ENCODE results near the gene VCP.

Gene VCP

GRCh38 chr9:35075358-35075757 lies 2.9 kb upstream of the VCP start:
- H3K27me3 ChIP-seq (replicated peaks in 2 of 5; ENCODE audit: control insufficient read depth in 4 of 5, insufficient read depth in 5 of 5, low read length in 4 of 5), result no peaks in the 10 kb centered on the region
- DNase-seq, result no peak
- ChIA-PET POLR2A (no interaction called here), CTCF (interaction anchor here (9.3 kb wide), 1 partner anchor 18 kb away, joined by 87 read pairs; no protein-coding TSS in a partner anchor)
- H3K36me3 ChIP-seq (ENCODE audit: control insufficient read depth in 4 of 4, insufficient read depth in 4 of 4, low read length in 3 of 4), result peaks cover 7 to 58% (median 24%) of the 10 kb centered on the region in 4 experiments
- peaks cover 16 to 36% (median 33%) of the 10 kb centered on the region in 4 experiments for H3K4me1 ChIP-seq (ENCODE audit: control extremely low read depth in 1 of 4, control insufficient read depth in 4 of 4, insufficient read depth in 4 of 4, low read length in 3 of 4)
- H3K4me3 ChIP-seq (ENCODE audit: control insufficient read depth in 1 of 7, extremely low read depth in 1 of 7, insufficient read depth in 4 of 7, low read depth in 2 of 7, low read length in 6 of 7), result no peak overlapping the region
- no CpG with 5 or more reads among the region's 4 CpGs for WGBS (ENCODE audit: insufficient coverage)
- no peak overlapping the region for H3K27ac ChIP-seq (ENCODE audit: insufficient read depth in 1 of 2, low read depth in 1 of 2, low read length in 2 of 2, poor library complexity in 1 of 2, severe bottlenecking in 2 of 2)
- no peaks in the 10 kb centered on the region for H3K9me3 ChIP-seq (ENCODE audit: control extremely low read depth in 1 of 5, control insufficient read depth in 4 of 5, insufficient read depth in 2 of 5, low read depth in 1 of 5, low read length in 4 of 5)

- peaks cover 21 to 40% (median 37%) of the 10 kb centered on the region in 4 experiments for H3K4me1 ChIP-seq (ENCODE audit: control extremely low read depth in 1 of 4, control insufficient read depth in 4 of 4, insufficient read depth in 4 of 4, low read length in 3 of 4)
- no peaks in the 10 kb centered on the region for H3K9me3 ChIP-seq (ENCODE audit: control extremely low read depth in 1 of 5, control insufficient read depth in 4 of 5, insufficient read depth in 2 of 5, low read depth in 1 of 5, low read length in 4 of 5)
- H3K36me3 ChIP-seq (ENCODE audit: control insufficient read depth in 4 of 4, insufficient read depth in 4 of 4, low read length in 3 of 4), result peaks cover 7 to 62% (median 24%) of the 10 kb centered on the region in 4 experiments
- no peak for DNase-seq
- H3K4me3 ChIP-seq (ENCODE audit: control insufficient read depth in 1 of 7, extremely low read depth in 1 of 7, insufficient read depth in 4 of 7, low read depth in 2 of 7, low read length in 6 of 7), result no peak overlapping the region
- 100% methylated on average over 8 of the region's 8 CpGs for WGBS (ENCODE audit: insufficient coverage)
- H3K27ac ChIP-seq (ENCODE audit: insufficient read depth in 1 of 2, low read depth in 1 of 2, low read length in 2 of 2, poor library complexity in 1 of 2, severe bottlenecking in 2 of 2), result no peak overlapping the region
- no peaks in the 10 kb centered on the region for H3K27me3 ChIP-seq (replicated peaks in 2 of 5; ENCODE audit: control insufficient read depth in 4 of 5, insufficient read depth in 5 of 5, low read length in 4 of 5)
- CTCF ChIA-PET, result interaction anchor here (9.3 kb wide), 1 partner anchor 18 kb away, joined by 87 read pairs; no protein-coding TSS in a partner anchor
- POLR2A ChIA-PET, result no interaction called here
Measured at GRCh38 chr9:35074791-35075190, 2.4 kb upstream of the VCP start.

DNA sequence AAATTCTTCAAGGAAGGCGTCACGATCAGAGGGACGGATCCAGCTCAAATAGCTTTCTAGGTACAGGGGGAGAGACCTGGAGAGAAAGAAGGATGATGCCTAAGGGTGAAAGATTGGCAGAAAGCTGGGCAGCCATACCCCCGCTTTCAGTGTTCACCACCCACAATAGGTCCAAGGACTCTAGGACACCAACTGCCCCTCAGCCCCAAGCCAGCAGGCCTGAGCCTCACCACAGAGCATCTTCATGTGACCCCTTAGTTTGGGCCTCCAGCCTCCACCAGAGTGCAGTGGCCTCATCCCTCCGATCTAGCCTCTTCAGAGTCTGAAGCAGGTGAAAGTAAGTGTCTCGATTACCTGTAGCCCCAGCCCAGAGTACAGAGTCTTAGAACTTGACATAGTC lies 1.7 kb upstream of the VCP start:
- Histone ChIP-seq H3K9me3 (ENCODE audit: control extremely low read depth in 1 of 5, control insufficient read depth in 4 of 5, insufficient read depth in 2 of 5, low read depth in 1 of 5, low read length in 4 of 5) (no peaks in the 10 kb centered on the region), H3K36me3 (ENCODE audit: control insufficient read depth in 4 of 4, insufficient read depth in 4 of 4, low read length in 3 of 4) (peaks cover 7 to 65% (median 24%) of the 10 kb centered on the region in 4 experiments), H3K27ac (ENCODE audit: insufficient read depth in 1 of 2, low read depth in 1 of 2, low read length in 2 of 2, poor library complexity in 1 of 2, severe bottlenecking in 2 of 2) (no peak overlapping the region), H3K4me1 (ENCODE audit: control extremely low read depth in 1 of 4, control insufficient read depth in 4 of 4, insufficient read depth in 4 of 4, low read length in 3 of 4) (peaks cover 22 to 42% (median 39%) of the 10 kb centered on the region in 4 experiments), H3K4me3 (ENCODE audit: control insufficient read depth in 1 of 7, extremely low read depth in 1 of 7, insufficient read depth in 4 of 7, low read depth in 2 of 7, low read length in 6 of 7) (no peak overlapping the region), H3K27me3 (replicated peaks in 2 of 5; ENCODE audit: control insufficient read depth in 4 of 5, insufficient read depth in 5 of 5, low read length in 4 of 5) (no peaks in the 10 kb centered on the region)
- ChIA-PET CTCF (no interaction called here), POLR2A (no interaction called here)
- WGBS (ENCODE audit: insufficient coverage), result 98% methylated on average over 6 of the region's 6 CpGs
- no peak for DNase-seq

DNA sequence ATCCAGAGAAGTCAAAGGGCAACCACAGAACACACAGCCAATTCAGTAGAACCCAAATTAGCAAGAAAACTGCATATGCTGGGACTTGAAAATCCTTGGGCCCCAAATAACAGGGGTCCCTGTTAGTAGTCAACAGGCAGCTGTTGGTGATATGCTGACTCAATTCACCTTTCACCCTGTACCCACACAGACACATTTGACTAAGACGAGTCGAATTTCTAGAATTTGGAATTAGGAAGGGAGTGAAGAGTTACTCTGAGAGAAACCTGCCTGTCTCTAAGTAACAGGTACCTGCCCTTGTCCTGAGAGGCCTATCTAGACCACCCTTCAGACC lies 821 bp upstream of the VCP start:
- POLR2A ChIA-PET, result no interaction called here

DNA sequence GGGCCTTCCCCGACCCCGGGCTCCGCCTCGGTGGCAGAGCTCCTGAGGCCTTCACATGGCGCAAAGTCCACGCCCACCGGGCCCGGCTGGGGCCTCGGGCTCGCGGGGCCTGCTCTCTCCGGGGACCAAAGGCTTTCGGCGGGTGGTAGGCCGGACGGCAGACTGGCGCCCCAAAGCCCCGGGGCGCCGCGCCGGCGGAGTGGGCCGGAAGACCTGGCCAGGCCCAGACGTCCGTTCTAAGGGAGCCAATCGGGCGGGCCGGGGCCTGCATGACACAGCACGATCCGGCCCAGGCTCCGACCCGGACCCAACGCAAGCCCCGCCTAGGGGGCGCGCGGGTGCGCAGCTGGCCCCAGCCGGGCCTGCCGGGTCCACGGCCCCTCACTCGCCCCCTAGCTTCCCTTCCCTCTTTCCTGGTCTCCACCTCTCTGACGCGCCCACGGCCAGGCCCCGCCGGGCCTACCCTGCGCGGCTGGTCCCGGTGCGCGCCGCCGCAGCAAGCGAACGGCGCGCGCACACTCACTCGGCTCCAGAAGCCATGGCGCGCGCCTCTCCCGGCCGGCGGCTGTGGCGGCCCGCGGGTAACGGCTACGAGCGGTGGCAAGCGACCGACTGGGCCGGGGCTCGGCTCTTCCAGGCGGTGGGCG lies 488 bp downstream of the VCP start:
- Histone ChIP-seq H3K27ac (ENCODE audit: insufficient read depth in 1 of 2, low read depth in 1 of 2, low read length in 2 of 2, poor library complexity in 1 of 2, severe bottlenecking in 2 of 2) (peak overlapping the region; percentile 98 to 99), H3K4me1 (ENCODE audit: control extremely low read depth in 1 of 4, control insufficient read depth in 4 of 4, insufficient read depth in 4 of 4, low read length in 3 of 4) (peaks cover 20 to 38% (median 25%) of the 10 kb centered on the region in 4 experiments), H3K27me3 (replicated peaks in 2 of 5; ENCODE audit: control insufficient read depth in 4 of 5, insufficient read depth in 5 of 5, low read length in 4 of 5) (no peaks in the 10 kb centered on the region), H3K36me3 (ENCODE audit: control insufficient read depth in 4 of 4, insufficient read depth in 4 of 4, low read length in 3 of 4) (peaks cover 14 to 73% (median 37%) of the 10 kb centered on the region in 4 experiments), H3K9me3 (ENCODE audit: control extremely low read depth in 1 of 5, control insufficient read depth in 4 of 5, insufficient read depth in 2 of 5, low read depth in 1 of 5, low read length in 4 of 5) (no peaks in the 10 kb centered on the region), H3K4me3 (ENCODE audit: control insufficient read depth in 1 of 7, extremely low read depth in 1 of 7, insufficient read depth in 4 of 7, low read depth in 2 of 7, low read length in 6 of 7) (peak overlapping the region; percentile 83 to 98 (median 92))
- ChIA-PET CTCF (interaction anchor here (1.0 to 4.1 kb wide), 9 partner anchors 9 to 44 kb away, joined by 3 to 27 read pairs (median 6); partner anchors contain the start of genes ATOSB, FANCG and PIGO), POLR2A (interaction anchor here (0.8 to 2.5 kb wide), 12 partner anchors 9 to 656 kb away, joined by 3 to 10 read pairs (median 4); partner anchors contain the start of genes FANCG and STOML2)
- WGBS (ENCODE audit: insufficient coverage), result 0% methylated on average over 50 of the region's 79 CpGs
- peak; percentile 93 to 96 (median 95) for DNase-seq

More for the DNA sequence above, 821 bp upstream of the VCP start:
- no peaks in the 10 kb centered on the region for H3K9me3 ChIP-seq (ENCODE audit: control extremely low read depth in 1 of 5, control insufficient read depth in 4 of 5, insufficient read depth in 2 of 5, low read depth in 1 of 5, low read length in 4 of 5)
- peak overlapping the region; percentile 98 to 99 for H3K27ac ChIP-seq (ENCODE audit: insufficient read depth in 1 of 2, low read depth in 1 of 2, low read length in 2 of 2, poor library complexity in 1 of 2, severe bottlenecking in 2 of 2)
- no peak for DNase-seq
- peaks cover 9 to 71% (median 25%) of the 10 kb centered on the region in 4 experiments for H3K36me3 ChIP-seq (ENCODE audit: control insufficient read depth in 4 of 4, insufficient read depth in 4 of 4, low read length in 3 of 4)
- CTCF ChIA-PET, result no interaction called here
- peaks cover 20 to 41% (median 30%) of the 10 kb centered on the region in 4 experiments for H3K4me1 ChIP-seq (ENCODE audit: control extremely low read depth in 1 of 4, control insufficient read depth in 4 of 4, insufficient read depth in 4 of 4, low read length in 3 of 4)
- WGBS (ENCODE audit: insufficient coverage), result no CpG with 5 or more reads among the region's 2 CpGs
- peak overlapping the region in 4 of 7 experiments; percentile 83 to 97 (median 91) for H3K4me3 ChIP-seq (ENCODE audit: control insufficient read depth in 1 of 7, extremely low read depth in 1 of 7, insufficient read depth in 4 of 7, low read depth in 2 of 7, low read length in 6 of 7)
- H3K27me3 ChIP-seq (replicated peaks in 2 of 5; ENCODE audit: control insufficient read depth in 4 of 5, insufficient read depth in 5 of 5, low read length in 4 of 5), result no peaks in the 10 kb centered on the region

- Histone ChIP-seq H3K9me3 (ENCODE audit: control extremely low read depth in 1 of 5, control insufficient read depth in 4 of 5, insufficient read depth in 2 of 5, low read depth in 1 of 5, low read length in 4 of 5) (no peaks in the 10 kb centered on the region), H3K4me3 (ENCODE audit: control insufficient read depth in 1 of 7, extremely low read depth in 1 of 7, insufficient read depth in 4 of 7, low read depth in 2 of 7, low read length in 6 of 7) (peak overlapping the region; percentile 83 to 98 (median 92)), H3K36me3 (ENCODE audit: control insufficient read depth in 4 of 4, insufficient read depth in 4 of 4, low read length in 3 of 4) (peaks cover 19 to 70% (median 40%) of the 10 kb centered on the region in 4 experiments), H3K4me1 (ENCODE audit: control extremely low read depth in 1 of 4, control insufficient read depth in 4 of 4, insufficient read depth in 4 of 4, low read length in 3 of 4) (peaks cover 20 to 38% (median 25%) of the 10 kb centered on the region in 4 experiments), H3K27me3 (replicated peaks in 2 of 5; ENCODE audit: control insufficient read depth in 4 of 5, insufficient read depth in 5 of 5, low read length in 4 of 5) (no peaks in the 10 kb centered on the region), H3K27ac (ENCODE audit: insufficient read depth in 1 of 2, low read depth in 1 of 2, low read length in 2 of 2, poor library complexity in 1 of 2, severe bottlenecking in 2 of 2) (peak overlapping the region; percentile 98 to 99)
- ChIA-PET CTCF (interaction anchor here (0.8 to 4.1 kb wide), 12 partner anchors 8 to 614 kb away, joined by 3 to 27 read pairs (median 6); partner anchors contain the start of genes FANCG and PIGO), POLR2A (interaction anchor here (0.9 to 2.5 kb wide), 10 partner anchors 9 to 657 kb away, joined by 3 to 10 read pairs (median 6); partner anchors contain the start of genes FANCG and STOML2)
- DNase-seq, result no peak
- WGBS (ENCODE audit: insufficient coverage), result under 1% methylated on average over 14 of the region's 20 CpGs
Measured at GRCh38 chr9:35070823-35071813, 1.3 kb downstream of the VCP start.
